ENCODE data around the gene RNF168. TPM values are rescaled to one million over a fixed set of nuclear protein-coding genes. Genes with fewer than 3 reads are reported as not detected.
"Not testable (repeated sequence)": the region's sequence is repeated elsewhere in the genome, so short reads cannot be mapped to it uniquely, and the experiment has no call there.

Gene RNF168
- total RNA-seq, 1 donor from 2014 or later = 14.1 TPM

GRCh38 chr3:196470182-196470581 is 33.4 kb downstream of the RNF168 start:
- not testable (repeated sequence) for DNase-seq (ENCODE audit: low read depth)

- no peak for DNase-seq (ENCODE audit: low read depth)
Observed at GRCh38 chr3:196463804-196464203, 39.8 kb downstream of the RNF168 start.

- no peak for DNase-seq (ENCODE audit: low read depth)
Observed at GRCh38 chr3:196463478-196463756, 40.2 kb downstream of the RNF168 start.

GRCh38 chr3:196462680-196463477 is 40.7 kb downstream of the RNF168 start:
- DNase-seq (ENCODE audit: low read depth) = not testable (repeated sequence)

GRCh38 chr3:196458063-196458462 is 45.5 kb downstream of the RNF168 start:
- no peak for DNase-seq (ENCODE audit: low read depth)

- DNase-seq (ENCODE audit: low read depth) = not testable (repeated sequence)
Observed at GRCh38 chr3:196457470-196457869, 46.1 kb downstream of the RNF168 start.

GRCh38 chr3:196454935-196455334 is 48.6 kb downstream of the RNF168 start:
- DNase-seq (ENCODE audit: low read depth) = peak; percentile 33

- not testable (repeated sequence) for DNase-seq (ENCODE audit: low read depth)
Observed at GRCh38 chr3:196445391-196445790, 58.2 kb downstream of the RNF168 start.

GRCh38 chr3:196444500-196444894 is 59.1 kb downstream of the RNF168 start:
- no peak for DNase-seq (ENCODE audit: low read depth)

GRCh38 chr3:196440696-196441095 is 62.9 kb downstream of the RNF168 start:
- no peak for DNase-seq (ENCODE audit: low read depth)

- DNase-seq (ENCODE audit: low read depth) = no peak
Observed at GRCh38 chr3:196440041-196440537, 63.5 kb downstream of the RNF168 start.

GRCh38 chr3:196432137-196432879 is 71.3 kb downstream of the RNF168 start, which contains the start of gene UBXN7:
TSS of gene UBXN7 (minus strand) at chr3:196432427. CDS start at chr3:196432399, 28 bp downstream.
- peak; percentile 75 for DNase-seq (ENCODE audit: low read depth)

- DNase-seq (ENCODE audit: low read depth) = peak; percentile 71
Observed at GRCh38 chr3:196431181-196432136, 72.1 kb downstream of the RNF168 start.

GRCh38 chr3:196428041-196428440 is 75.5 kb downstream of the RNF168 start:
- DNase-seq (ENCODE audit: low read depth) = no peak

GRCh38 chr3:196424421-196424820 is 79.1 kb downstream of the RNF168 start:
- not testable (repeated sequence) for DNase-seq (ENCODE audit: low read depth)

GRCh38 chr3:196423044-196423781 is 80.4 kb downstream of the RNF168 start:
- no peak for DNase-seq (ENCODE audit: low read depth)

GRCh38 chr3:196421668-196422067 is 81.9 kb downstream of the RNF168 start:
- not testable (repeated sequence) for DNase-seq (ENCODE audit: low read depth)

- DNase-seq (ENCODE audit: low read depth) = no peak
Observed at GRCh38 chr3:196419386-196419785, 84.2 kb downstream of the RNF168 start.

All from renal cortical epithelial cell (primary cell).